ENCODE results near the gene ATAD3B. TPM values are rescaled to one million over a fixed set of nuclear protein-coding genes. Genes with fewer than 3 reads are reported as not detected.
"Not testable (repeated sequence)": the region's sequence is repeated elsewhere in the genome, so short reads cannot be mapped to it uniquely, and the experiment has no call there.

ATAD3B gene
- polyA plus RNA-seq, 1 donor from 2014 or later = 57.2 TPM

DNA sequence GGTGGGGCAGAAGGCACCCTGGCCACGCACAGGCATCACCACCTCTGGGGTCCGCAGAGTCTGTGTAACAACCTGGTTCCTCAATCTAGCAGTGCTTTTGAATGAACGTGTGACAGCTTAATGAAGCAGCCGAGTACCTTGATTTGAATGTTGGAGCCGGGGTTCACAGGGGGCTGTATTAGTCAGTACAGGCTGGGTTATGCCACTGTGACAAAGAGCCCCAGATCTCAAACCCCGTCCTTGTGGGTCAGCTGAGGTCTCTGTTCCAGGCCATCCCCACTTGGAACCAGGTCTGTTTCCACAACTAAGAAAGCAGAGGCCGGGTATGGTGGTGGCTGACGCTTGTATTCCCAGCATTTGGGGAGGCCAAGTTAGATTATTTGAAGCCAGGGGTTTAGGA lies 58.4 kb downstream of the ATAD3B start:
- Histone ChIP-seq H3K27ac (ENCODE audit: low read length) (no peak overlapping the region), H3K79me2 (replicated peaks; ENCODE audit: insufficient read depth, low read length) (no peaks in the 10 kb centered on the region), H3K9ac (ENCODE audit: low read length) (no peak overlapping the region), H3K9me3 (ENCODE audit: low read length) (no peaks in the 10 kb centered on the region), H2AFZ (ENCODE audit: low read depth, low read length) (no peak overlapping the region), H3F3A (ENCODE audit: insufficient read depth, low read length, poor library complexity, severe bottlenecking) (no peaks in the 10 kb centered on the region), H3K36me3 (ENCODE audit: insufficient read depth, low read length) (no peaks in the 10 kb centered on the region), H3K27me3 (ENCODE audit: insufficient read depth, low read depth, low read length) (no peaks in the 10 kb centered on the region), H3K4me3 (ENCODE audit: low read length) (no peak overlapping the region), H4K20me1 (ENCODE audit: insufficient read depth) (no peaks in the 10 kb centered on the region), H3K4me2 (ENCODE audit: low read length) (no peak overlapping the region), H3K9me2 (ENCODE audit: insufficient read depth, low read length) (no peaks in the 10 kb centered on the region)
- TF ChIP-seq TAF1 (IDR thresholded peaks at IDR 0.05; ENCODE audit: low read depth) (no peak), EZH2 (IDR thresholded peaks at IDR 0.05; ENCODE audit: borderline replicate concordance, insufficient read depth, low read length, poor library complexity, severe bottlenecking) (no peak), SMC3 (conservative IDR thresholded peaks at IDR 0.05; ENCODE audit: poor library complexity) (no peak), POLR2AphosphoS5 (IDR thresholded peaks at IDR 0.05) (no peak), RAD21 (conservative IDR thresholded peaks at IDR 0.05) (no peak), EP300 (conservative IDR thresholded peaks at IDR 0.05; ENCODE audit: poor library complexity, severe bottlenecking) (no peak), MXI1 (conservative IDR thresholded peaks at IDR 0.05; ENCODE audit: poor library complexity, severe bottlenecking) (no peak)
- TF ChIP-seq, protein P1, sequence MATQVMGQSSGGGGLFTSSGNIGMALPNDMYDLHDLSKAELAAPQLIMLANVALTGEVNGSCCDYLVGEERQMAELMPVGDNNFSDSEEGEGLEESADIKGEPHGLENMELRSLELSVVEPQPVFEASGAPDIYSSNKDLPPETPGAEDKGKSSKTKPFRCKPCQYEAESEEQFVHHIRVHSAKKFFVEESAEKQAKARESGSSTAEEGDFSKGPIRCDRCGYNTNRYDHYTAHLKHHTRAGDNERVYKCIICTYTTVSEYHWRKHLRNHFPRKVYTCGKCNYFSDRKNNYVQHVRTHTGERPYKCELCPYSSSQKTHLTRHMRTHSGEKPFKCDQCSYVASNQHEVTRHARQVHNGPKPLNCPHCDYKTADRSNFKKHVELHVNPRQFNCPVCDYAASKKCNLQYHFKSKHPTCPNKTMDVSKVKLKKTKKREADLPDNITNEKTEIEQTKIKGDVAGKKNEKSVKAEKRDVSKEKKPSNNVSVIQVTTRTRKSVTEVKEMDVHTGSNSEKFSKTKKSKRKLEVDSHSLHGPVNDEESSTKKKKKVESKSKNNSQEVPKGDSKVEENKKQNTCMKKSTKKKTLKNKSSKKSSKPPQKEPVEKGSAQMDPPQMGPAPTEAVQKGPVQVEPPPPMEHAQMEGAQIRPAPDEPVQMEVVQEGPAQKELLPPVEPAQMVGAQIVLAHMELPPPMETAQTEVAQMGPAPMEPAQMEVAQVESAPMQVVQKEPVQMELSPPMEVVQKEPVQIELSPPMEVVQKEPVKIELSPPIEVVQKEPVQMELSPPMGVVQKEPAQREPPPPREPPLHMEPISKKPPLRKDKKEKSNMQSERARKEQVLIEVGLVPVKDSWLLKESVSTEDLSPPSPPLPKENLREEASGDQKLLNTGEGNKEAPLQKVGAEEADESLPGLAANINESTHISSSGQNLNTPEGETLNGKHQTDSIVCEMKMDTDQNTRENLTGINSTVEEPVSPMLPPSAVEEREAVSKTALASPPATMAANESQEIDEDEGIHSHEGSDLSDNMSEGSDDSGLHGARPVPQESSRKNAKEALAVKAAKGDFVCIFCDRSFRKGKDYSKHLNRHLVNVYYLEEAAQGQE (IDR thresholded peaks at IDR 0.05; ENCODE audit: borderline replicate concordance) = no peak
- TF ChIP-seq, protein P2, sequence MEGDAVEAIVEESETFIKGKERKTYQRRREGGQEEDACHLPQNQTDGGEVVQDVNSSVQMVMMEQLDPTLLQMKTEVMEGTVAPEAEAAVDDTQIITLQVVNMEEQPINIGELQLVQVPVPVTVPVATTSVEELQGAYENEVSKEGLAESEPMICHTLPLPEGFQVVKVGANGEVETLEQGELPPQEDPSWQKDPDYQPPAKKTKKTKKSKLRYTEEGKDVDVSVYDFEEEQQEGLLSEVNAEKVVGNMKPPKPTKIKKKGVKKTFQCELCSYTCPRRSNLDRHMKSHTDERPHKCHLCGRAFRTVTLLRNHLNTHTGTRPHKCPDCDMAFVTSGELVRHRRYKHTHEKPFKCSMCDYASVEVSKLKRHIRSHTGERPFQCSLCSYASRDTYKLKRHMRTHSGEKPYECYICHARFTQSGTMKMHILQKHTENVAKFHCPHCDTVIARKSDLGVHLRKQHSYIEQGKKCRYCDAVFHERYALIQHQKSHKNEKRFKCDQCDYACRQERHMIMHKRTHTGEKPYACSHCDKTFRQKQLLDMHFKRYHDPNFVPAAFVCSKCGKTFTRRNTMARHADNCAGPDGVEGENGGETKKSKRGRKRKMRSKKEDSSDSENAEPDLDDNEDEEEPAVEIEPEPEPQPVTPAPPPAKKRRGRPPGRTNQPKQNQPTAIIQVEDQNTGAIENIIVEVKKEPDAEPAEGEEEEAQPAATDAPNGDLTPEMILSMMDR (IDR thresholded peaks at IDR 0.05; ENCODE audit: poor library complexity, severe bottlenecking) = no peak

DNA sequence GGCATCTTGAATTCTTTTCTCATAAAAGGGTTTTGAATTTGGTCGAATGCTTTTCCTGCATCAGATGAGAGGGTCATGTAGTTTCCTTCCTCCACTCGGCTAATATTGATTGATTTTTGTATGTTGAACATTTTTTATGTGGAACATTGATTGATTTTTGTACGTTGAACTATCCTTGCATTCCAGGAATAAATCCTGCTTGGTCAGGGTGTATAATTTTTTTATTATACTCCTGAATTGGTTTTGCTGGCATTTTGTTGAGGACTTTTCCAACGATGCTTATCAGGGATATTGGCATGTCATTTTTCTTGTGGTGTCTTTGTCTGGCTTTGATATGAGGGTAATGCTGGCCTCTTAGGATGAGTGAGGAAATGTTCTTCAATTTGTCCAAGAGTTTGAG lies 60.4 kb downstream of the ATAD3B start:
- TF ChIP-seq SMC3 (conservative IDR thresholded peaks at IDR 0.05; ENCODE audit: poor library complexity) = no peak
- TF ChIP-seq, protein P2 (IDR thresholded peaks at IDR 0.05; ENCODE audit: poor library complexity, severe bottlenecking) = no peak
- TF ChIP-seq TAF1 (IDR thresholded peaks at IDR 0.05; ENCODE audit: low read depth) = no peak
- no peak for TF ChIP-seq EP300 (conservative IDR thresholded peaks at IDR 0.05; ENCODE audit: poor library complexity, severe bottlenecking)
- TF ChIP-seq POLR2AphosphoS5 (IDR thresholded peaks at IDR 0.05) = no peak
- no peak for TF ChIP-seq MXI1 (conservative IDR thresholded peaks at IDR 0.05; ENCODE audit: poor library complexity, severe bottlenecking)
- TF ChIP-seq RAD21 (conservative IDR thresholded peaks at IDR 0.05) = no peak
- TF ChIP-seq, protein P1 (IDR thresholded peaks at IDR 0.05; ENCODE audit: borderline replicate concordance) = no peak
- no peak for TF ChIP-seq EZH2 (IDR thresholded peaks at IDR 0.05; ENCODE audit: borderline replicate concordance, insufficient read depth, low read length, poor library complexity, severe bottlenecking)
- Histone ChIP-seq H3K4me3 (ENCODE audit: low read length) (no peak overlapping the region), H3K9me3 (ENCODE audit: low read length) (no peaks in the 10 kb centered on the region), H3K79me2 (replicated peaks; ENCODE audit: insufficient read depth, low read length) (no peaks in the 10 kb centered on the region), H3K9ac (ENCODE audit: low read length) (no peak overlapping the region), H2AFZ (ENCODE audit: low read depth, low read length) (no peak overlapping the region), H3K9me2 (ENCODE audit: insufficient read depth, low read length) (no peaks in the 10 kb centered on the region), H3K27ac (ENCODE audit: low read length) (no peak overlapping the region), H3K36me3 (ENCODE audit: insufficient read depth, low read length) (no peaks in the 10 kb centered on the region), H3K27me3 (ENCODE audit: insufficient read depth, low read depth, low read length) (no peaks in the 10 kb centered on the region), H4K20me1 (ENCODE audit: insufficient read depth) (no peaks in the 10 kb centered on the region), H3K4me2 (ENCODE audit: low read length) (no peak overlapping the region), H3F3A (ENCODE audit: insufficient read depth, low read length, poor library complexity, severe bottlenecking) (no peaks in the 10 kb centered on the region)

GRCh38 chr1:1533176-1533893 lies 61.8 kb downstream of the ATAD3B start:
- H3K79me2 ChIP-seq (replicated peaks; ENCODE audit: insufficient read depth, low read length); H4K20me1 ChIP-seq (ENCODE audit: insufficient read depth); H3K36me3 ChIP-seq (ENCODE audit: insufficient read depth, low read length); H3K9ac ChIP-seq (ENCODE audit: low read length); H3K9me2 ChIP-seq (ENCODE audit: insufficient read depth, low read length); H2AFZ ChIP-seq (ENCODE audit: low read depth, low read length); H3K27ac ChIP-seq (ENCODE audit: low read length); H3K4me2 ChIP-seq (ENCODE audit: low read length); H3K27me3 ChIP-seq (ENCODE audit: insufficient read depth, low read depth, low read length); H3K9me3 ChIP-seq (ENCODE audit: low read length); H3K4me3 ChIP-seq (ENCODE audit: low read length); H3F3A ChIP-seq (ENCODE audit: insufficient read depth, low read length, poor library complexity, severe bottlenecking): not testable (repeated sequence)
